HUDEP-2 (cell line): ENCODE results near the gene RAB29.

ENCODE experiments used
- DNase-seq, 76 experiments: peaks; one replicate each; lab custom pipeline; 2025; ENCODE audit not compliant: unreplicated experiment in 76 of 76; lab: John Stamatoyannopoulos, UW

Gene RAB29

DNA sequence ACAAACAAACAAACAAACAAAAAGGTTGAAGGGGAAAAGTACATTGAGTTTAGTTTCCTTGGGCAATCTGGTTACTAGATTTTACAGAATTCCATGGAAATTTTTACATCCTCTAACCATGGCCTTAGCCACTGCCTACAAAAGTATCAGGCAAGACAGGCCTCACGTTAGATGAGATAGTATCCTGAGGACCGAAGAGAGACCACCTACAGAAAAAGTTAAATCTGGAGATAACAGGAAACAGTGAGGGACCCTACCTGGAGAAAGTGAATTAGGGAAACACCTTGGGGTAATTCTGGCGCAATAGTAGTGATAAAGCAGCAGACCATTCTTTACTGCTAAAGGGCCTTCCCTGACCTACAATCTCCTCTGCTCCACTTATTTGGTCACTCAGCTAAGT, 8.7 kb downstream of the RAB29 start:
- no peak for DNase-seq

DNA sequence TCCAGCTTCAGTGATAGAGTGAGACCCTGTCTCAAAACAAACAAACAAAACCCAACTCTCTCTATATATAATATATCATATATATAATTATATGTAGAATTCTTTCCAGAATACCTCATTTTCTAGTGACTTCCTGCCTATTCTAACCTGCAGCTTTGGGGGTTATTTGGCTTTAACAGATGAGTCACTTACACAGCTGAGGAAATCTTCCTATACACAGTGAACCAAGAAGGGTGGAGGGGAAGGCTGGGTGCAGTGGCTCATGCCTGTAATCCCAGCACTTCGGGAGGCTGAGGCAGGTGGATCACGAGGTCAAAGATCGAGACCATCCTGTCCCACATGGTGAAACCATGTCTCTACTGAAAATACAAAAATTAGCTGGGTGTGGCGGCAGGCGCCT, 9.2 kb downstream of the RAB29 start:
- no peak for DNase-seq

DNA sequence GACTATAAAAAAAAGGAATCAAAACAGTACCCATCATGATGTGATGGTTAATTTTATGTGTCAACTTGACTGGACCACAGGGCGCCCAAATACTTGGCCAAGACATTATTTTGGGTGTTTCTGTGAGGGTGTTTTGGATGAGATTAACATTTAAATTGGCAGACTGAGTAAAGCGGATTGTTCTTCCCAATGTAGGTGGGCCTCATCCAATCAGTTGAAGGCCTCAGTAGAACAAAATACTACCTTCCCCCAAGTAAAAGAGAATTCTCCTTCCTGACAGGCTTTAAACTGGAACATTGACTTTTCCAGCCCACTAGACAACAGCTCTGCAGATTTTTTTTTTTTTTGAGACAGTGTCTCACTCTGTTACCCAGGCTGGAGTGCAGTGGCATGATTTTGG, 10.7 kb downstream of the RAB29 start:
- DNase-seq = no peak

DNA sequence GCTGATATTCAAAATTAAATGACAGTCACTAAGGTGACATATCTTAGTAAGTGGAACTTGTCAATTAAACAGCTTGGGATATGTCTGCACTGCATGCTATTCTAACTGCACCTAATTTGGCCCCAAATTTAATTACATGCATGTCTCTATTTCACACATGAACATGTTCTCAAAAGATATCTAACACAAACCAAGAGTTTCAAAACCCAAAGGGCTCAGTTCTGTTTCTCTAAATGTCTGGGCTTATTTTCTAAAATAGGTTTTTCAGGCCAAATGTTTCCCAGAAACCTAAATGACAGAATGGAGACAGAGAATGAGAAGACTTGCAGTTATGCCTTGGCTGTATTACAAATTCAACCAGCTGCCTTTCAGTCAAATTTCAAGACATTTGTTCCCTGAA, 11.3 kb downstream of the RAB29 start:
- DNase-seq = no peak

DNA sequence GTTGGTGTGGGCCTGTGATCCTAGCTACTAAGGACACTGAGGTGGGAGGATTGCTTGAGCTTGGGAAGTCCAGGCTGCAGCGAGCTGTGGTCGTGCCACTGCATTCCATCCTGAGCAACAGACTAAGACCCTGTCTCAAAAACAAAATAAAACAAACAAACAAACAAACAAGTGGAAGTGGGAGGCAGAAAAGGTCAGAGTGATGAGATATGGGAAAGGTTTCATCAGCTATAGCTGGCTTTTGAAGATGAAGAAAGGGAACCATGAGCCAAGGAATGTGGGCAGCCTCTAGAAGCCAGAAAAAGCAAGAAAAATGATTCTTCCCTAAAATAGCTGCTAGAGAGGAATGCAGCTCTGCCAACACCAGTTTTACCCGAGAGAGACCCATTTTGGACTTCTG, 14.7 kb downstream of the RAB29 start:
- DNase-seq = no peak

DNA sequence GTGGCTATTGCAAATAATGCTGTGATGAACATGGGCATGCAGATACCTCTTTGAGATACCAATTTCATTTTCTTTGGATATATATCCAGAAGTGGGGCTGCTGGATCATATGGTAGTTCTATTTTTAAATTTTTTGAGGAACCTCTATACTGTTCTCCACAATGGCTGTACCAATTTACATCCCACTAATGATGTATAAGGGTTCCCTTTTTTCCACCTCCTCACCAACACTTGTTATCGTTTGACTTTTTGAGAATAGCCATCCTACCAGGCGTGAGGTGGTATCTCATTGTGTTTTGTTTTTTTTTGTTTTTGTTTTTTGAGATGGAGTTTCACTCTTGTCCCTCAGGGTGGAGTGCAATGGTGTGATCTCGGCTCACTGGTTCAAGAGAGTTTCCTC, 18.7 kb downstream of the RAB29 start:
- no peak for DNase-seq

DNA sequence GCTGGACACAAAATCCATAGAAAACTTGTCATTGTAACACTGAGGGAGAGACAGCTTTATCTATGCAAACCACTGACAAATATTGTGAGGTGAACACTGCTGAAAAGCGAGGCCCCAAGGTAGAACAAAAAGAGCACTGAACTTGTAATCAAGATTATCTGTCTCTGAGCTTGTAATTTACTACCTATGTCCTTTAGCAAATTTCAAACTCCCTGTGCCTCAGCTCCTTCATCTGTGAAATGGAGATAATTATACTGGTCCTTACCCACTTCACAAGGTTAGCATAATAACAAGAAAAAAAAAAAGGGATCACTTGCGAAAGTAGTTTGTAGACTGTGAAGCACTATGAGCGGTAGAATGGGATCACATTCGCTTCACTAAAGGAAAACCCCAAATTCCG, 20.4 kb downstream of the RAB29 start:
- DNase-seq = no peak

DNA sequence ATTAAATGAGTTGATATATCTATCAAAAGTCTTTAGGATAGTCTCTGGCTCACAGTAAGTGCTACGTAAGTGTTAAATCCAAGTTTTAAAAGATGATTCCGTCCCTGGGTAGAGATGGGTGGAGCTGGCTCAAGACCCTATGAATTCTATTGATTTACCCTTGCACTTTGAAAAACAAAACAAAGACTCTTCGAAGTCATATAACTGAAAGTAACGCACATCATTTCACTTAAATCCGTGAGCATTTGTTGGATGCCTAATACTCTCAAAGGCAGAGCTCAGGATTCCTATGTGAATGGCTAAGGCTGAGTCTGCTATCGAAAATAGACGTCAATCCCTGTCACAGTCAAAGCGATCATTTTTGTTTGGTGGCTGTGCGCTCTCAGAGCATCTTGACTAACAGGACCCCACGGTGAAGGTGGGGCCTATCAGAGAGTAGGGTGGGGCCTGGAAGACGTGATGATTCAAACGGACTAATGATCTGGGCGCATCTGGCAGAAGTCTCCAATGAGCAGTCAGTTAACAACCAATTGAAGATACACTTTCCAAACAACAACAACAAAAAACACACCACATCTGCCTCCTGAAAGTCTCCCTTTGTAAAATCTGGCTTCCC, 24.1 kb downstream of the RAB29 start:
- DNase-seq = no peak

DNA sequence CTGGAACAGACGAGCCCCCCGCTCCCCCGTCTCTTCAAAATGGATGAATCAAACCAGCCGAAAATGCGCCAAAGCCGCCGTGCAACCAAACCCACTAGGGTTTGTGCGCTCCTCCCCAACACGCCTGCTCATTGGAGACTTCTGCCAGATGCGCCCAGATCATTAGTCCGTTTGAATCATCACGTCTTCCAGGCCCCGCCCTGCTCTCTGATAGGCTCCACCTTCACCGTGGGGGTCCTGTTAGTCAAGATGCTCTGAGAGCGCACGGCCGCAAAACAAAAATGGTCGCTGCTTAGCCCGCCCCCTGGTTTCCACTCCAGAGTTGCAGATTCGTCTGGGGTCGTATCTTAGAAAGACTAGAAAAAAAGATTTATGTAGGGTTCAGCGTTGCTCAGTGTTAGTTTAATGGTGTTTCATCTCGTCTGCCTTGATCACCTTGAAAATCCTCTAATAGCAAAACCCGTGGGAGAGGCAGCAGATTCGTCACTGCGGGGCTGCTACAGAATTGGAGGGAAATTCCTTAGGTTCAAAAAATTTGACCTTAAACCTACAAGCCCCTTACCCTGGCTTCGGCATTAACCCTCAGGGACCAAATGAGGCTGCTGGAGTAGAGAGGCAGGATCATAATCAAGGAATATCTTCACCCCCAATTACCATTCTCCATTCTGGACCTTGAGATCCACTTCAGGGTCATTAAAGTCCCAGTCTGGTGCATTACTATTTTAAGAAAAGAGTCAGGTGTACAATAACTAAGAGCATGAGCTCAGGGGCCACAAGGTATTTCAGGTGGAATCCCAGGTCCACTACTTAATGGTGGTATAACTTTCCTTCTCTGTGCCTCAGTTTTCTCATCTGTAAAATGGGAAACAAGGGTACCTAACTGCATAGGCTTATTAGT, 24.9 kb downstream of the RAB29 start, which contains the start of gene NUCKS1:
TSS of gene NUCKS1 (minus strand) at position 45 of the 898 bp plus-strand sequence. CDS start 209 bp downstream, outside the sequence.
- DNase-seq = peak in 75 of 76 experiments; percentile 70 to 99 (median 97)

DNA sequence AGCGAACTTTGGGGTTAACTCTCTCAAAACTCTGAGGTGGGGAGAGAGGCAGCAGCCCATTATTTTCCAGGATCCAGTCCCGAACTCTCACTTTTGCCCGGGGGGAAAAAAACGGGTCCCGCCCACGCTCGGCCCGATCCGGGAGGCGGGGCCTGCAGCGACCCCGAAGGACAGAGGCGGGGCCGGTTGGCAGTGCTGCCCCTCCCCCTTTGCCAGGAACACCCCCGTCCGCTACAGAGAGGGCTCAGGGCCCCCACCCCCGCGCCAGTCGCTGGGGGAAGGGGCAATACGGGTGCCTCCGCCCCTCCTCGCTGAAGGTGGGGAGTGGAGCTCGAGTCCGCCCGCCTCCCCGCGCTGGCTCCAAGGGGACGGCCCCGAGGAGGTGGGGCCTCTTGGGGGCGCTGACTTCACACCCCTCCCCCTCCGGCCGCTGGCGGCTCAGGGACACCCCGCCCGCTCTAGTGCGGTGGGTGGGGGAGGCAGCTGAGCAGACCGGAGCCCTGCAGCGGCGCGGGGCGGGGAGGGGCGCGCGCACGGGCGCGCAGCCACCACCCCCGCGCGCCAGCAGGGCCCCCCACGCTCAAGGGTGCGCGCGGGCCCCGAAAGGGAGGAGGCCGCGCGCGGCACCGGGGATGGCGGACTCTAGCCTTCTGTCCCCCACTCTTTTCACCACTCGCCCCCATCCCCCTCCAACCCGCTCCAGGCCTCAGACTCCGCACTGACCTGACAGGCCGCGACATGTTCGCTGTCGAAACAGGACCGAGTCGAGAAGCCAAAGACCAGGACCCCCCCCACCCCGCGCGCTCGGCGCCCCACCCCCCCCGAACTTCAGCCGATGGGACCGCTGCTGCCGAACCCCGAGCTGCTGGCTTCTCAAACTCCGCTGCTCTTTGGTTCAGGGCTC, 25.8 kb downstream of the RAB29 start:
- peak; percentile 26 to 98 (median 92) for DNase-seq

DNA sequence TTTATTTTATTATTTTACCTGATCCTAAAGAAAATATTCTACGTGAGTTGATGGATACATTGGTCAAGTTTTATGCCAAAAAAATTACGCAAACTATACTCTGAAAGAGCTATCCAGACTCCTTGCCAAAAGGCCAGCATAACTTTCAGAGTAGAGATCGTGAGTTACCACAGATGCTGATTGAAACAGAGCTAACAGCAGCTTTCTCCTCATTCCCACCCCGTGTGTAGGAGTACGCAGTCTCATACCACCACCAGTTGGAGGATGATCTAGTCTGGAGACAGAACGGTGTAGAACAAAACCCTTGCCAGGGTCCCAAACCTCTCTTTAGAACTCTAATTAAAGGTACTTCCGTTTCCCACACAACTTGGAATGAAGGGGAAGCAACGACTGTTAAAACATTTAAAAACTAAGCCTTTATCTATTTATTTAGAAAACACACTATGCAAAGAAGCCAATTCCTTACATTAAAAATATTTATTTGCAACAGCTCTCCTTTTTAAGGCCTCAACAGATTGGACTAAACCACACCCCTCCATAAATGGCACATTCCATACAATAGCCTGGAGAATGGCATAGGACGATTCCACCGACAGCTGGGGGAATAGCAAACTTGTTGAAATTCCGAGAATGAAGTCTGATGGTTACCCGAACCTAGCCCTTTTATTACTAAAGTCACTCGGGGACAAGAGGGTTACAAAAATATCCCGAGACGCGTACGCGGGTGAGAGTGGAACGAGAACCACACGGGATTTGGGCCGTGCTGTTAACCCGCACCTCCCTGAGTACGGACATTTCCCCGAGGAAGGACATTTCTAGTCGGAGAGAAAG, 26.7 kb downstream of the RAB29 start:
- DNase-seq = peak in 46 of 76 experiments; percentile 2 to 67 (median 38)

DNA sequence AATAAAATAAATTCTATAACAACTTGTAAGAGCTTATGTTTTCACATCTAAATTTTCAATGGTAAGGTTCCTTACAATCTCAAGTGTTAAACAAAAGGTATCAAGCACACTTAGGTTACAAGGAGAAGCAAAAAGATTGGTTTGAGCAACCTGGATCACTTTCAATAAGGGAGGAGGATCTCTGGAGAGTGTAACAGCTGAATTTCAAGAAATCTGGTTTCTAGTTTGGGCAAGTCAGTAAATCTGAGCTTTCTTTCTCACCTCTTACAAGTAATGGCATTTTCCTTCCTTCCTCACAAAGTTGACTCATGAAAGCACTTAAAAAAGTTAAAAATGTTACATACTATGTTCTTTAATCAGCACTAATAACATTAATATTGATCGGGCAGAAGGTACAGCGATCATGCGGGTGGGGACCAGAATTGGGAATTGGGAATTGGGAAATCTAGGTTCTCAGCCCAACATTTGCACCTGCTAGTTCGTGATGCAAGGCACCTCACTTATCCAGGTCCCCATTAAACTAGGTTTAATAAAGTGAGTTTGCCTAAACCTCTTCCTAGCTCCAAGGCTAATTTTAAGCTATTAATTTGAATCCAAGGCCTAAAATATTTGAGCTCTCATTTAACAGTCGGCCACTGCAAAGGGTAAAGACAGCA, 28.4 kb downstream of the RAB29 start:
- no peak for DNase-seq

DNA sequence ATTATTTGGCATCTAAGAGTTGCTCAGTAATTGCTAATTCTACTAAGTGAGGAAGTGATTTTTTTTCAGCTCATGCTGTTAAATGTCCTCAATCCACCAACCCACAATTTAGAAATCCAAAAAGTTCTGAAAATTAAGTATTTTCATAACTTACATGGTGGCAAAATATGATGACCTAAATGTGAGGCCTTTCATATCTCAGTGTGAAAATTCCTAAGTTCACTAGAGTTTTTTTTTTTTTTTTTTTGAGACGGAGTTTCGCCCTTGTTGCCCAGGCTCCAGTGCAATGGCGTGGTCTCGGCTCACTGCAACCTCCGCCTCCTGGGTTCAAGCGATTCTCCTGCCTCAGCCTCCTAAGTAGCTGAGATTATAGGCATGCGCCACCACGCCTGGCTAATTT, 30.9 kb downstream of the RAB29 start:
- no peak for DNase-seq

DNA sequence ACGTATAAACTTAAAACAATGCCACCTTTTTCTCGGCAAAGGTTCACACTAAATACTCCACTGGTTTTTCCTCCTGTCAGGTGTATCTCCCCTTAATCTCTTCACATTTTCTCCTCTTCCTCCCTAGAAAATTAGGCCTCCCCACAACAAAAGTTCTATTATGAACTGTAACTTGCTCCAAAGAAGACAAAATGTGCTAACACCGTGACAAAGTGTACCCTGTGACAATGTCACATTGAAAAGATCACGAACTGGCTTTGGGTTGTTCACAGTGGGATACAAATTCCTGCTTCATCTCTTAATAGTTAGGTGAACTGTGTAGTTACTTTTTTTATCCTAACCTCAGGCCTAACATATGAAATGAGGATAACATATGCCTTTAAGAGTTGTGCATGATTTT, 31.3 kb downstream of the RAB29 start:
- no peak for DNase-seq

DNA sequence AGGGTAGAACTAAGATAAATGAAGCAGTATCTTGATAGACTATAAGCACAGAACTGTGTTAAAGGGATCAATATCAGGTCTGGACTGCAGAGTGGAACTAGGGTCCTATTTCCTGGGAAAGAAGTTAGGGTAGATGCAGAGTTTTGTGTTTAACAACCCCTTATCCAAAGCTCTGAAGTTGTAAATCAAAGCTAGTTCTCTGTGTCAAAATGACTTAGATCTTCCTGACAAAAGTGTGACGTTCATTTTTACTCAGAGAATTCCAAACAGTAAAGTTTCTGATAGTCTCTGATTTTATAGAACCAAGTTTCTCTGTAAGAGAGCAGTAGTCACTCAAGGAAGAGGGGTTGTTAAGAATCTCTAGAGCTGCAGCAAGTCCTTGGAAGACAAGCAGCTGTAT, 33.6 kb downstream of the RAB29 start:
- DNase-seq = no peak

DNA sequence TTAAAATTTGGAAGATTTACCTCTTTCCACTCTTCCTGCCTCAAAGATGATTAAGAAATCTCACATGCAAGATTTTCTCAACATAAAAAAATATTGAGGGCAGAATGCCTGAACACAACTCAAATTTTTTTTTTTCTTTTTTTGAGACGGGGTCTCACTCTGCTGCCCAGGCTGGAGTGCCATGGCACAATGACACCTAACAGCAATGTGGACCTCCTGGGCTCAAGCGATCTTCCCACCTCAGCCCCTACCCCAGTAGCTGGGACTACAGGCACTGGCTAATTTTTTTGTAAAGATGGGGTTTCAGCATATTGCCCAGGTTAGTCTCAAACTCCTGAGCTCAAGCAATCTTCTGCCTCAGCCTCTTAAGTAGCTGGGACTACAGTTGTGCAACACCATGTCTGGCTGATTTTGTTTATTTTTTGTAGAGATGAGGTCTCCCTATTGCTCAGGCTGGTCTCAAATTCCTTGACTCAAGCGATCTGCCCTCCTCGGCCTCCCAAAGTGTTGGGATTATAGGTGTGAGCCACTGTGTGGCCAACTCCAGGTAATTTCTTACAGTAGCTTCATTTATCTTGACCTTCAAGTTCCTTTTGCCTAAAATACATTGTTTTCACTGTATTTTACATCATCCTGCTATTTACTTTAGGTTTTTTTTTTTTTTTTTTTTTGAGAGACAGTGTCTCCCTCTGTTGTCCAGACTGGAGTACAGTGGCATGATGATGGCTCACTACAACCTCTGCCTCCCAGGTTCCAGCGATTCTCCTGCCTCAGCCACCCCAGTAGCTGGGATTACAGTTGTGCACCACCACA, 35.7 kb downstream of the RAB29 start:
- DNase-seq = no peak

DNA sequence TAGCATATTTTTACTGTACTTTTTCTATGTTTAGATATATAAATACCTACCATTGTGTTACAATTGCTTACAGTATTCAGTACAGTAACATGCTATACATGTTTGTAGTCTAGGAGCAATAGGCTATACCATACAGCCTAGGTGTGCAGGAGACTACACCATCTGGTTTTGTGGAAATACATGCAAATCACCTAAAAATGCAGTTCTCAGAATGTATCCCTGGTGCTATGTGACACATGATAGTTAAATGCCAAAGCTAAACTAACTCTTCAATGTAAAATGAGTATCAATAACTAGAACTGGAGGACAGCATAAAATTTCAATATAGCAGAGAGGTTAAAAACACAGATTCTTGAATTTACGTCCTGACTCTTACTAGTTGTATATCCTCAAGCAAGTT, 40.1 kb downstream of the RAB29 start:
- DNase-seq = no peak

DNA sequence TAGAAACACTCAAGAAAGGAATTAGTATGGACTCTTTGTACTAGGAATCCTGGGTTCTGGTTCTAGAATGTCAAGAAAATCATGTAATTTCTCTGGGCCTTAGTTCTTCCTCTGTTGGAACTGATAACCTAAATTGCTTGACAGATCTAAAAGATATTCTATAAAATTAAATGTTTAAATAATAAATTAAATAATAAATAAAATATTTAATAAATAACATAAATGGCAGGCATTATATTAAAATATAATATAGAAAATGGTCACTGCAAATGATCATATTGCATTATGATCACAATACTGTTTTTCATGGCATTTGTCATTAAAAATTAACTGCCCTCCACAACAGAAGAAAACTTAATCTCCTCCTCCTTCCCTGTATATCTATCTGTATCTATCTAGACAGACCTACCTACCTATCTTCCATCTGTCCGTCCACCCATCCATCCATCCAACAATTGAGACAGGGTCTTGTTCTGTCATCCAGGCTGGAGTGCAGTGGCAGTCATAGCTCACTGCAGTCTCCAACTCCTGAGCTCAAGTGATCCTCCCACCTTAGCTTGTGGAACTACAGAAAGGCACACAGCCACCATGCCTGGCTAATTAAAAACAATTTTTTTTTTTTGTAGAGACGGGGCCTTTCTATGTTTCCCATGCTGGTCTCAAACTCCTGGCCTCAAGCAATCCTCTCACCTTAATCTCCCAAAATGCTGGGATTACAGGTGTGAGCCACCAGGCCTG, 41.7 kb downstream of the RAB29 start:
- peak in 1 of 76 experiments; percentile 6 for DNase-seq
